ENCODE data around the gene GJC1.

Gene GJC1

GRCh38 chr17:44772308-44773045, 57.6 kb downstream of the GJC1 start:
- DNase-seq (ENCODE audit: low spot score): no peak
- TF ChIP-seq CTCF (IDR thresholded peaks at IDR 0.05; ENCODE audit: extremely low read depth, insufficient read depth, missing control alignments): no peak
- in situ Hi-C loops (cut with MboI; ENCODE audit: low pct_unique_long_range_greater_than_20kb, low sequenced_read_pairs, unreplicated experiment): loop anchor here (10.0 kb wide), 1 partner anchor 92 kb away; no protein-coding TSS in a partner anchor

GRCh38 chr17:44770166-44770925, 59.7 kb downstream of the GJC1 start:
- in situ Hi-C loops (cut with MboI; ENCODE audit: low pct_unique_long_range_greater_than_20kb, low sequenced_read_pairs, unreplicated experiment): loop anchor here (10.0 kb wide), 1 partner anchor 94 kb away; no protein-coding TSS in a partner anchor

GRCh38 chr17:44769647-44770084, 60.4 kb downstream of the GJC1 start:
- in situ Hi-C loops (cut with MboI; ENCODE audit: low pct_unique_long_range_greater_than_20kb, low sequenced_read_pairs, unreplicated experiment): loop anchor here (10.0 kb wide), 1 partner anchor 95 kb away; no protein-coding TSS in a partner anchor
- no peak for TF ChIP-seq CTCF (IDR thresholded peaks at IDR 0.05; ENCODE audit: extremely low read depth, insufficient read depth, missing control alignments)
- no peak for DNase-seq (ENCODE audit: low spot score)

More at GRCh38 chr17:44770166-44770925, 59.7 kb downstream of the GJC1 start:
- no peak for TF ChIP-seq CTCF (IDR thresholded peaks at IDR 0.05; ENCODE audit: extremely low read depth, insufficient read depth, missing control alignments)
- DNase-seq (ENCODE audit: low spot score): no peak

- no peak for TF ChIP-seq CTCF (IDR thresholded peaks at IDR 0.05; ENCODE audit: extremely low read depth, insufficient read depth, missing control alignments)
- DNase-seq (ENCODE audit: low spot score): no peak
- in situ Hi-C loops (cut with MboI; ENCODE audit: low pct_unique_long_range_greater_than_20kb, low sequenced_read_pairs, unreplicated experiment): no loop called here
Observed at GRCh38 chr17:44769230-44769629, 60.9 kb downstream of the GJC1 start.

- no peak for TF ChIP-seq CTCF (IDR thresholded peaks at IDR 0.05; ENCODE audit: extremely low read depth, insufficient read depth, missing control alignments)
- in situ Hi-C loops (cut with MboI; ENCODE audit: low pct_unique_long_range_greater_than_20kb, low sequenced_read_pairs, unreplicated experiment): no loop called here
- no peak for DNase-seq (ENCODE audit: low spot score)
Observed at GRCh38 chr17:44768505-44769142, 61.5 kb downstream of the GJC1 start.

- TF ChIP-seq CTCF (IDR thresholded peaks at IDR 0.05; ENCODE audit: extremely low read depth, insufficient read depth, missing control alignments): no peak
- no peak for DNase-seq (ENCODE audit: low spot score)
- in situ Hi-C loops (cut with MboI; ENCODE audit: low pct_unique_long_range_greater_than_20kb, low sequenced_read_pairs, unreplicated experiment): no loop called here
Observed at GRCh38 chr17:44767493-44767892, 62.6 kb downstream of the GJC1 start.
